ENCODE measurements around the gene MICAL2.

DNA sequence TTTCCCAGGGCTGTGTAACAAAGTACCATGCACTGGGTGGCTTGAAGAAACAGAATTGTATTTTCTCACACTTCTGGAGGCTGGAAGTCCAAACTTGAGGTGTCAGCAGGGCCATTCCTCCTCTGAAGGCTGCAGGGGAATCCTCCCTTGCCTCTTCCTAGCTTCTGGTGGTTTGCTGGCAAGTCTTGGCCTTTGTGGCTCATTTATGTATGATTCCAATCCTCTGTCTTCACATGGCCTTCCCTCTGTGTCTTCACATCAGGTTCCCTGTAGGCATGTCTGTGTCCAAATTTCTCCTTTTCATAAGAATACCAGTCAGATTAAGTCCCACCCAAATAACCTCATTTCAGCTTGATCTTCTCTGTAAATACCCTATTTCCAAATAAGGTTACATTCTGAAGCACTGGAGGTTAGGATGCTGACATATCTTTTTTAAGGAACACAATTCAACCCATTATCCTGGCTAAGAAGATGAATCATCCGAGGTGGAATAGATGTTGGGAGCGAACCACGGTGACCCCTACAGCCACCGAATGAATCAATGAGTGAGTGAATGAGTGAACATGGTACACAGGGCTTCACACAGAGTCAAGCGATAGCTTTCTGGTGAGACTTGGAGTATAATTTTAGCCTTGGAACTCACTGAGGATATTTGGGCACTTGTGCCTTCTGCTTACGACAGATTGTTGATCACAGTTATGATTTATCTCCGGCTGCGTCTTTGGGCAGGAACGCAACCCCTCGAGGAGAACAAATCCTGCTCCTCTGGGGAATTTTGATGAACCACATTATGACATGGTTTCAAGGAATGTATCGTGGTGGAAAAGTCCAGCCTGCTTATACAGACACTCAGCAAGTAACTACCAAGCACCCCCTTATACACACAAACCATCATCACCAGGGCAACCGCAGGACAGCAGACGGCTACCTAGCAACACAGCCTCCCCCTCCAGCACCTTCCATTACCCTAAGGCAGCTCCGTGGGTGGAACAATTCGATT is 34.3 kb upstream of the MICAL2 start:
- TF ChIP-seq EZH2 (IDR thresholded peaks at IDR 0.05) (no peak), POLR2AphosphoS5 (IDR thresholded peaks at IDR 0.05; ENCODE audit: borderline replicate concordance, low read depth, low read length) (no peak)
